DOHH2 (cell line): ENCODE measurements around the gene SEMA3D.

Source experiments
- H3F3A ChIP-seq: fragments of 200-600 bp; sonication (generic), shearing (Covaris generic); 2 replicates; pipeline ENCODE4 v1.6.0; 2016; ENCODE audit warnings: antibody characterized with exemption, mild to moderate bottlenecking; ENCODE audit not compliant: control insufficient read depth, insufficient read depth
- H3K27ac ChIP-seq: fragments of 200-600 bp; sonication (generic); 2 replicates; pipeline ENCODE4 v1.5.1; 2014; ENCODE audit warnings: low read depth, mild to moderate bottlenecking, low read length, moderate library complexity
- H3K27me3 ChIP-seq: fragments of 200-600 bp; sonication (generic); 2 replicates; pipeline ENCODE4 v1.6.1; 2014; ENCODE audit warnings: mild to moderate bottlenecking, low read length, mixed read lengths; ENCODE audit not compliant: control insufficient read depth
- H3K36me3 ChIP-seq: fragments of 200-600 bp; sonication (generic); 2 replicates; pipeline ENCODE4 v1.6.1; 2014; ENCODE audit warnings: mild to moderate bottlenecking, low read length, moderate library complexity, mixed read lengths; ENCODE audit not compliant: control insufficient read depth
- H3K4me1 ChIP-seq: fragments of 200-600 bp; sonication (generic); 2 replicates; pipeline ENCODE4 v1.6.1; 2014; ENCODE audit warnings: mild to moderate bottlenecking, low read length, mixed read lengths; ENCODE audit not compliant: control insufficient read depth
- H3K4me2 ChIP-seq: fragments of 200-600 bp; sonication (generic); 2 replicates; pipeline ENCODE4 v1.6.0; 2014; ENCODE audit warnings: mild to moderate bottlenecking, low read length, moderate library complexity
- H3K4me3 ChIP-seq: fragments of 200-600 bp; sonication (generic); 2 replicates; pipeline ENCODE4 v1.5.1; 2014; ENCODE audit warnings: mild to moderate bottlenecking, low read length, mixed read lengths
- H3K79me2 ChIP-seq: fragments of 200-600 bp; sonication (generic); 2 replicates; pipeline ENCODE4 v1.6.1; 2014; ENCODE audit warnings: mild to moderate bottlenecking, low read length, mixed read lengths; ENCODE audit not compliant: control insufficient read depth
- H3K9me2 ChIP-seq: fragments of 200-600 bp; sonication (generic); replicated peaks from 2 replicates; pipeline ENCODE4 v1.6.1; 2014; ENCODE audit warnings: mild to moderate bottlenecking, low read length, mixed read lengths; ENCODE audit not compliant: control insufficient read depth
- H3K9me3 ChIP-seq: fragments of 200-600 bp; sonication (generic); 2 replicates; pipeline ENCODE4 v1.6.1; 2014; ENCODE audit warnings: antibody characterized with exemption, low read length, mixed read lengths; ENCODE audit not compliant: control insufficient read depth, insufficient read depth
- H4K20me1 ChIP-seq: fragments of 200-600 bp; sonication (generic); 2 replicates; pipeline ENCODE4 v1.6.0; 2014; ENCODE audit warnings: low read depth, mild to moderate bottlenecking, antibody characterized with exemption, low read length, moderate library complexity; ENCODE audit not compliant: control insufficient read depth, insufficient read depth
- EZH2phosphoT487 ChIP-seq: fragments of 200-600 bp; sonication (generic); IDR thresholded peaks from 2 replicates; pipeline ENCODE4 v1.6.1; 2017; ENCODE audit warnings: borderline replicate concordance, mild to moderate bottlenecking, antibody characterized with exemption, low read length, moderate library complexity, mixed read lengths
- TF ChIP-seq, protein P1 (sequence below): fragments of 200-600 bp; sonication (generic); IDR thresholded peaks from one replicate; pipeline ENCODE4 v1.5.1; 2014; ENCODE audit warnings: antibody characterized with exemption, mild to moderate bottlenecking, low read depth, low read length; ENCODE audit not compliant: poor library complexity, severe bottlenecking

Gene SEMA3D

DNA sequence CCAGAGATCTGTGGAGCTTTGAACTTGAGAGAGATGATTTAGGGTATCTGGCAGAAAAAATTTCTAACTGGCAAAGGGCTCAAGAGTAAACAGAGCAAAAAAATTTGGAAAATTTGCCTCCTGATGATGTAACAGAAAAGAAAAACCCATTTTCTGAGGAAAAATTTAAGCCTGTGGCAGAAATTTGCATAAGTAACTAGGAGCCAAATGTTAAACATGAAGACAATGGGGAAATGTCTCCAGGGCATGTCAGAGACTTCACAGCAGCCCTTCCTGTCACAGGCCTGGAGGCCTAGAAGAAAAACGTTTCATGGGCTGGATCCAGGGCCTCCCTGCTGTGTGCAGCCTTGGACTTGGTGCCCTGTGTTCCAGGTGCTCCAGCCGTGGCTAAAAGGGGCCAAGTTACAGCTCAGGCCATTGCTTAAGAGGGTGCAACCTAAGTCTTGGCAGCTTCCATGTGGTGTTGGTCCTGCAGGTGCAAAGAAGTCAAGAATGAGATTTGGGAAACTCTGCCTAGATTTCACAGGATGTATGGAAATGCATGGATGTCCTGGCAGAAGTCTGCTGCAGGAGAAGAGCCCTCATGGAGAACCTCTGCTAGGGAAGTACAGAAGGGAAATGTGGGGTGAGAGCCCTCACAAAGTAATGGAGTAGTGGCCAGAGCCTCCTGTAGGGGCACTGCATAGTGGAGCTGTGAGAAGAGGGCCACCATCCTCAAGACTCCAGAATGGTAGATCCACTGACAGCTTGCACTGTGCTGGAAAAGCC, 8.1 kb downstream of the SEMA3D start:
- H3K36me3 ChIP-seq, result no peaks in the 10 kb centered on the region
- TF ChIP-seq EZH2phosphoT487, result no peak
- TF ChIP-seq, protein P1, sequence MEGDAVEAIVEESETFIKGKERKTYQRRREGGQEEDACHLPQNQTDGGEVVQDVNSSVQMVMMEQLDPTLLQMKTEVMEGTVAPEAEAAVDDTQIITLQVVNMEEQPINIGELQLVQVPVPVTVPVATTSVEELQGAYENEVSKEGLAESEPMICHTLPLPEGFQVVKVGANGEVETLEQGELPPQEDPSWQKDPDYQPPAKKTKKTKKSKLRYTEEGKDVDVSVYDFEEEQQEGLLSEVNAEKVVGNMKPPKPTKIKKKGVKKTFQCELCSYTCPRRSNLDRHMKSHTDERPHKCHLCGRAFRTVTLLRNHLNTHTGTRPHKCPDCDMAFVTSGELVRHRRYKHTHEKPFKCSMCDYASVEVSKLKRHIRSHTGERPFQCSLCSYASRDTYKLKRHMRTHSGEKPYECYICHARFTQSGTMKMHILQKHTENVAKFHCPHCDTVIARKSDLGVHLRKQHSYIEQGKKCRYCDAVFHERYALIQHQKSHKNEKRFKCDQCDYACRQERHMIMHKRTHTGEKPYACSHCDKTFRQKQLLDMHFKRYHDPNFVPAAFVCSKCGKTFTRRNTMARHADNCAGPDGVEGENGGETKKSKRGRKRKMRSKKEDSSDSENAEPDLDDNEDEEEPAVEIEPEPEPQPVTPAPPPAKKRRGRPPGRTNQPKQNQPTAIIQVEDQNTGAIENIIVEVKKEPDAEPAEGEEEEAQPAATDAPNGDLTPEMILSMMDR, result no peak
- no peaks in the 10 kb centered on the region for H3K27me3 ChIP-seq
- no peaks in the 10 kb centered on the region for H3K4me1 ChIP-seq
- H3K4me2 ChIP-seq, result no peak overlapping the region
- no peak overlapping the region for H3K4me3 ChIP-seq
- H3K9me3 ChIP-seq, result peaks cover 13% of the 10 kb centered on the region; the same call in 1 of the 2 replicates
- H3K79me2 ChIP-seq, result no peaks in the 10 kb centered on the region
- H3K9me2 ChIP-seq, result no peaks in the 10 kb centered on the region
- no peaks in the 10 kb centered on the region for H3F3A ChIP-seq
- H4K20me1 ChIP-seq, result no peaks in the 10 kb centered on the region
- no peak overlapping the region for H3K27ac ChIP-seq

GRCh38 chr7:85177316-85177715, 9.5 kb downstream of the SEMA3D start:
- H3K4me1 ChIP-seq, result no peaks in the 10 kb centered on the region

DNA sequence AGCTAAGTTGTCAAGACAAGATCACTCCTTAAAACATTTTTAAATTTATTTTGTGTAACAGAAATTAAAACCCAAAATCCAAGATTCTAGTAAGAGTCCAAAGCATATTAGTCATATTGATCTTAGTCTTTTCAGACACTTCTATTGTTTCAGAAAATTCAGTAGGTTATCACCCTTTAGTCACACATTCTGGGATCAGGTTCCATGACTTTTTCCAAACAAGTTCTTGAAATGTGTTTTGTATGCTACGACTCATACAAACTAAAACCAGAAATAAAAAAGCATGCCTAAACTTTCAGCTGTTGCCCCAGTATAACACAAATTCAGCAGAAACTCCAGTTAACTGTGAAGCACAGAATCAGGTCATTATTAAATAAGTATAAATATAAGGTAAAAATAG, 10.7 kb downstream of the SEMA3D start:
- Histone ChIP-seq H3K36me3 (no peaks in the 10 kb centered on the region), H3K4me2 (no peak overlapping the region), H3K27ac (no peak overlapping the region), H3K4me3 (no peak overlapping the region), H3K4me1 (no peaks in the 10 kb centered on the region), H4K20me1 (no peaks in the 10 kb centered on the region), H3K79me2 (no peaks in the 10 kb centered on the region), H3K9me3 (peaks cover 13% of the 10 kb centered on the region; the same call in 1 of the 2 replicates), H3F3A (no peaks in the 10 kb centered on the region), H3K27me3 (no peaks in the 10 kb centered on the region), H3K9me2 (no peaks in the 10 kb centered on the region)
- TF ChIP-seq, protein P1, result no peak
- no peak for TF ChIP-seq EZH2phosphoT487

More at GRCh38 chr7:85177316-85177715, 9.5 kb downstream of the SEMA3D start:
- Histone ChIP-seq H3K27me3 (no peaks in the 10 kb centered on the region), H3K27ac (no peak overlapping the region), H3K9me2 (no peaks in the 10 kb centered on the region), H3K9me3 (peaks cover 13% of the 10 kb centered on the region; the same call in 1 of the 2 replicates), H3K36me3 (no peaks in the 10 kb centered on the region), H4K20me1 (no peaks in the 10 kb centered on the region), H3K79me2 (no peaks in the 10 kb centered on the region), H3K4me2 (no peak overlapping the region), H3F3A (no peaks in the 10 kb centered on the region), H3K4me3 (no peak overlapping the region)
- TF ChIP-seq, protein P1, result no peak
- TF ChIP-seq EZH2phosphoT487, result no peak
